Ascending aorta (tissue), 2 donors: ENCODE data around the gene WNT4. TPM values are rescaled to one million over a fixed set of nuclear protein-coding genes. Genes with fewer than 3 reads are reported as not detected.
A peak's percentile ranks its signal among the peaks of the same experiment; 100 is the strongest.

Experiments
- DNase-seq, 2 donors: peaks; one replicate each; pipeline ENCODE4 v3.0.0-alpha.2; 2019; ENCODE audit warnings: low spot score in 2 of 2
- H3K27ac ChIP-seq, 2 donors: fragments of 200-600 bp; sonication (generic); one replicate each; pipeline ENCODE4 v1.5.1; 2016 to 2017; ENCODE audit warnings: mild to moderate bottlenecking in 1 of 2
- H3K27me3 ChIP-seq: fragments of 200-600 bp; sonication (generic); one replicate; pipeline ENCODE4 v1.5.1; 2017
- H3K36me3 ChIP-seq, 2 donors: fragments of 200-600 bp; sonication (generic); one replicate each; pipeline ENCODE4 v1.5.1; 2016
- H3K4me1 ChIP-seq, 2 donors: fragments of 200-600 bp; sonication (generic); one replicate each; pipeline ENCODE4 v1.5.1; 2016 to 2017; ENCODE audit warnings: mild to moderate bottlenecking in 1 of 2
- H3K4me3 ChIP-seq, 2 donors: fragments of 200-600 bp; sonication (generic); one replicate each; pipeline ENCODE4 v1.5.1; 2016 to 2017; ENCODE audit warnings: mild to moderate bottlenecking in 1 of 2
- H3K9me3 ChIP-seq, 2 donors: fragments of 200-600 bp; sonication (generic); one replicate each; pipeline ENCODE4 v1.5.1; 2016
- CTCF ChIP-seq, 3 experiments: fragments of 200-600 bp in 2 of 3; fragments of 450-650 bp in 1 of 3; sonication (generic) in 2 of 3; IDR thresholded peaks; one replicate each; pipeline ENCODE4 v1.5.1; 2016 to 2019; ENCODE audit warnings: antibody characterized with exemption in 3 of 3, mild to moderate bottlenecking in 1 of 3, moderate library complexity in 1 of 3
- intact Hi-C: fragments of 100-400 bp; cut with DNase I; formaldehyde crosslinking; loops from one replicate; pipeline ENCODE4 v1.15.1; 2023
- total RNA-seq: library from RNA; depleted of rRNA; stranded (reverse); fragments of >200 nt; gene quantifications from one replicate; pipeline ENCODE4 v1.1.0, GENCODE V29; 2016

The WNT4 gene
- total RNA-seq, 1 donor from 2014 or later, result not detected

GRCh38 chr1:22108339-22109105 is 34.4 kb downstream of the WNT4 start:
- no peaks in the 10 kb centered on the region for H3K9me3 ChIP-seq
- intact Hi-C loops, result no loop called here
- H3K4me1 ChIP-seq, result no peaks in the 10 kb centered on the region
- H3K36me3 ChIP-seq, result peaks cover 6 to 17% of the 10 kb centered on the region in 2 donors
- TF ChIP-seq CTCF (IDR thresholded peaks at IDR 0.05), result no peak
- DNase-seq, result peak in 1 of 2 donors; percentile 56
- no peaks in the 10 kb centered on the region for H3K27me3 ChIP-seq
- H3K27ac ChIP-seq, result no peak overlapping the region
- H3K4me3 ChIP-seq, result no peak overlapping the region

GRCh38 chr1:22107126-22107525 is 35.8 kb downstream of the WNT4 start:
- DNase-seq, result no peak
- Histone ChIP-seq H3K9me3 (no peaks in the 10 kb centered on the region), H3K36me3 (peaks cover 6 to 13% of the 10 kb centered on the region in 2 donors), H3K27ac (no peak overlapping the region), H3K4me3 (no peak overlapping the region), H3K4me1 (no peaks in the 10 kb centered on the region), H3K27me3 (no peaks in the 10 kb centered on the region)
- TF ChIP-seq CTCF (IDR thresholded peaks at IDR 0.05), result no peak
- intact Hi-C loops, result no loop called here

- H3K9me3 ChIP-seq, result no peaks in the 10 kb centered on the region
- no peak for DNase-seq
- H3K4me3 ChIP-seq, result no peak overlapping the region
- no peaks in the 10 kb centered on the region for H3K27me3 ChIP-seq
- H3K27ac ChIP-seq, result no peak overlapping the region
- TF ChIP-seq CTCF (IDR thresholded peaks at IDR 0.05), result peak; percentile 43 to 74 (median 68)
- peaks cover 0 to under 1% of the 10 kb centered on the region in 2 donors for H3K4me1 ChIP-seq
- intact Hi-C loops, result loop anchor here (1.0 kb wide), 1 partner anchor 27 kb away; no protein-coding TSS in a partner anchor
- H3K36me3 ChIP-seq, result peaks cover 6 to 15% of the 10 kb centered on the region in 2 donors
Observed at GRCh38 chr1:22105611-22106207, 37.2 kb downstream of the WNT4 start.

GRCh38 chr1:22104865-22105437 is 37.9 kb downstream of the WNT4 start:
- peaks cover 9 to 15% of the 10 kb centered on the region in 2 donors for H3K36me3 ChIP-seq
- no peaks in the 10 kb centered on the region for H3K27me3 ChIP-seq
- no peak overlapping the region for H3K27ac ChIP-seq
- TF ChIP-seq CTCF (IDR thresholded peaks at IDR 0.05), result no peak
- peaks cover 0 to 2% of the 10 kb centered on the region in 2 donors for H3K4me1 ChIP-seq
- no peaks in the 10 kb centered on the region for H3K9me3 ChIP-seq
- intact Hi-C loops, result loop anchor here (1.0 kb wide), 1 partner anchor 27 kb away; no protein-coding TSS in a partner anchor
- H3K4me3 ChIP-seq, result no peak overlapping the region
- no peak for DNase-seq

- H3K9me3 ChIP-seq, result no peaks in the 10 kb centered on the region
- no peaks in the 10 kb centered on the region for H3K27me3 ChIP-seq
- no peak for DNase-seq
- peaks cover 0 to 2% of the 10 kb centered on the region in 2 donors for H3K4me1 ChIP-seq
- no peak overlapping the region for H3K27ac ChIP-seq
- no peak for TF ChIP-seq CTCF (IDR thresholded peaks at IDR 0.05)
- H3K36me3 ChIP-seq, result peaks cover 7 to 20% of the 10 kb centered on the region in 2 donors
- intact Hi-C loops, result no loop called here
- H3K4me3 ChIP-seq, result no peak overlapping the region
Observed at GRCh38 chr1:22104094-22104493, 38.8 kb downstream of the WNT4 start.
